NCI-H1105 (cell line): ENCODE results near the gene BRICD5.

Source experiments
- DNase-seq: peaks from one replicate; lab custom pipeline; 2025; lab: John Stamatoyannopoulos, UW

Gene BRICD5

DNA sequence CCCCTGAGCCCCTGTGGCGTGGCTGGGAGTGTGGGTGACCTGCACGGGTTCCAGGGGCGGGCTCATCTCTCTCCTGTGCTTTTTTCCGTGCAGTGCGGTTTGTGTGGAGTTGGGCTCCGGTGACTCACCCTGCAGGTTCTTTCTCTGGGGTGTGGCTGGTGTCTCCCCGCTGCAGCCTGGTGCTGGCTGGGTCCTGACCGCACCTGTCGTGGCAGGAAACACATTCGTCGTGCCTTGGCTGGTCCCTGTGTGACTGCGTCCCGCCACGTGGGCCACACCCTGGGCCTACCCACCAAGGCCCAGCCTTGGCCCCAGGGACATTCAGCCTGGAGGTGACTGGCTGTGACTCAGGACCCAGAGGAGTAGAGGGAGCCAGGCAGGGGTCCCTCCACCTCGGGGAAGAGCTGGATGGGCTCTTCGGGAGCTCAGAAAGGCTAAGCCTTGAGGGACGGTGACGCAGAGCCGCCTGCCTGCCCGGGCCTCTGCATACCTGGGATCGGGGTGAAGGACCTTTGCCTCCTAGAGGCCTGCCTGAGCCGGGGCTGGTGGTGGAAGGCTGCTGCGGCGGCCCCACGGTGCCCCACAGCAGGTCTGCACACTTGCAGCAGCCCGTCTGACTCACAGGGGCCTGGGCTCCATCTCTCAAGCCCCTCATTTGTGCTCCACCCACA is 47.3 kb downstream of the BRICD5 start:
- DNase-seq, result no peak

- DNase-seq, result no peak
Observed at GRCh38 chr16:2162676-2163118, 48.0 kb downstream of the BRICD5 start.

DNA sequence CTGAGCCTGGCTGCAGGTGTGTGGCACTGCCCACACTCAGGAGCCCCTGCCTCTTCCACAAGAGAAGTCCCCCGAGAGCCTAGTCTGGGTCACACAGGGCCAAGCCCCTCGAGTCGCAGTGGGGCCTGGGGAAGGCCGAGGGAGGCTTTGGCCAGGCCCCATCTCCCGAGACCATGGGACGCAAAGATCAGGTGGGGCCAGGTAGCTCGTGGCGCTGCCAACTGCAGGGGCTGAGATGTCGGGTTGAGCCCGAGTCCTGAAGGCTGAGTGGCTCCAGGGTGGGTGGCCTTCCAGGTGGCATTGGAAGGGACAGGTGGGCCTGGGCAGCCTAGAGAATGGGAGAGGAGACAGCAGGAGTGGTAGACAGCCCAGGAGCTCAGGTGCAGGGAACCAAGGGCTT is 48.8 kb downstream of the BRICD5 start:
- no peak for DNase-seq

GRCh38 chr16:2160915-2161551 is 49.6 kb downstream of the BRICD5 start:
- DNase-seq, result no peak
